Osteocyte (in vitro differentiated cells): Measurements from ENCODE around the gene EFNA1. TPM values are rescaled to one million over a fixed set of nuclear protein-coding genes. Genes with fewer than 3 reads are reported as not detected.
"Not testable (repeated sequence)": the region's sequence is repeated elsewhere in the genome, so short reads cannot be mapped to it uniquely, and the experiment has no call there.

Source experiments
- DNase-seq: peaks from one replicate; pipeline ENCODE4 v3.0.0; 2021; ENCODE audit warnings: mixed read lengths; ENCODE audit not compliant: unreplicated experiment; ENCODE audit errors: extremely low spot score
- H3K27ac Mint-ChIP-seq: one replicate; pipeline ENCODE4 v1.8.0; 2021; ENCODE audit warnings: mild to moderate bottlenecking, mixed read lengths; ENCODE audit not compliant: unreplicated experiment
- H3K27me3 Mint-ChIP-seq: one replicate; pipeline ENCODE4 v1.8.0; 2021; ENCODE audit warnings: mixed read lengths; ENCODE audit not compliant: unreplicated experiment
- H3K36me3 Mint-ChIP-seq: one replicate; pipeline ENCODE4 v1.8.0; 2021; ENCODE audit warnings: mixed read lengths; ENCODE audit not compliant: unreplicated experiment
- H3K4me1 Mint-ChIP-seq: one replicate; pipeline ENCODE4 v1.8.0; 2021; ENCODE audit warnings: mixed read lengths; ENCODE audit not compliant: unreplicated experiment
- H3K4me3 Mint-ChIP-seq: one replicate; pipeline ENCODE4 v1.8.0; 2021; ENCODE audit warnings: mild to moderate bottlenecking, moderate library complexity, mixed read lengths; ENCODE audit not compliant: unreplicated experiment
- H3K9me3 Mint-ChIP-seq: one replicate; pipeline ENCODE4 v1.8.0; 2021; ENCODE audit warnings: mixed read lengths; ENCODE audit not compliant: unreplicated experiment
- CTCF ChIP-seq: fragments of 200-600 bp; sonication (generic); IDR thresholded peaks from 2 replicates; pipeline ENCODE4 v1.5.0; 2021; ENCODE audit warnings: antibody characterized with exemption, mild to moderate bottlenecking, moderate library complexity
- total RNA-seq: library from RNA; stranded (reverse); gene quantifications from 2 replicates; pipeline ENCODE4 v1.2.1, GENCODE V29; 2021

The EFNA1 gene
- total RNA-seq, 1 donor from 2014 or later, result 31.3 TPM

- H3K4me1 Mint-ChIP-seq, result peaks cover 42% of the 10 kb centered on the region
- peaks cover 3% of the 10 kb centered on the region for H3K36me3 Mint-ChIP-seq
- DNase-seq, result peak; percentile 92
- H3K27me3 Mint-ChIP-seq, result peaks cover 16% of the 10 kb centered on the region
- TF ChIP-seq CTCF, result no peak
- peak within 1 kb of the TSS; percentile 97 for H3K27ac Mint-ChIP-seq
- peak within 1 kb of the TSS; percentile 96 for H3K4me3 Mint-ChIP-seq
- no peaks in the 10 kb centered on the region for H3K9me3 Mint-ChIP-seq
Measured at GRCh38 chr1:155139895-155140629, 12.4 kb downstream of the EFNA1 start, which contains the start of gene DPM3. Gene DPM3, minus strand, starts transcription at chr1:155140531. Its CDS starts 291 bp downstream, at chr1:155140240.

GRCh38 chr1:155140630-155140953 is 12.9 kb downstream of the EFNA1 start:
- no peaks in the 10 kb centered on the region for H3K9me3 Mint-ChIP-seq
- peaks cover 3% of the 10 kb centered on the region for H3K36me3 Mint-ChIP-seq
- H3K4me3 Mint-ChIP-seq, result peak overlapping the region; percentile 96
- TF ChIP-seq CTCF, result no peak
- peak overlapping the region; percentile 97 for H3K27ac Mint-ChIP-seq
- DNase-seq, result no peak
- H3K4me1 Mint-ChIP-seq, result peaks cover 39% of the 10 kb centered on the region
- peaks cover 18% of the 10 kb centered on the region for H3K27me3 Mint-ChIP-seq

- H3K4me3 Mint-ChIP-seq, result no peak overlapping the region
- no peaks in the 10 kb centered on the region for H3K9me3 Mint-ChIP-seq
Measured at GRCh38 chr1:155141749-155142148, 14.1 kb downstream of the EFNA1 start.

GRCh38 chr1:155145491-155145890 is 17.8 kb downstream of the EFNA1 start:
- Mint-ChIP-seq H3K27me3 (peaks cover 48% of the 10 kb centered on the region), H3K9me3 (no peaks in the 10 kb centered on the region), H3K27ac (no peak overlapping the region), H3K4me3 (no peak overlapping the region), H3K4me1 (peaks cover 2% of the 10 kb centered on the region), H3K36me3 (no peaks in the 10 kb centered on the region)
- no peak for TF ChIP-seq CTCF
- no peak for DNase-seq

More at GRCh38 chr1:155141749-155142148, 14.1 kb downstream of the EFNA1 start:
- no peak for TF ChIP-seq CTCF
- H3K36me3 Mint-ChIP-seq, result peaks cover 3% of the 10 kb centered on the region
- DNase-seq, result no peak
- H3K27ac Mint-ChIP-seq, result no peak overlapping the region
- peaks cover 30% of the 10 kb centered on the region for H3K4me1 Mint-ChIP-seq
- peaks cover 24% of the 10 kb centered on the region for H3K27me3 Mint-ChIP-seq

- not testable (repeated sequence) for H3K36me3 Mint-ChIP-seq, H3K4me1 Mint-ChIP-seq
Measured at GRCh38 chr1:155155996-155156643, 28.4 kb downstream of the EFNA1 start.

More at GRCh38 chr1:155155996-155156643, 28.4 kb downstream of the EFNA1 start:
- peaks cover 30% of the 10 kb centered on the region for H3K27me3 Mint-ChIP-seq
- DNase-seq, H3K27ac Mint-ChIP-seq, H3K4me3 Mint-ChIP-seq, H3K9me3 Mint-ChIP-seq: not testable (repeated sequence)
